GDM1 (cell line): ENCODE measurements around the gene FGF19.

Experiments
- DNase-seq: peaks from one replicate; lab custom pipeline; 2025; lab: John Stamatoyannopoulos, UW

FGF19 gene

GRCh38 chr11:69716891-69717747, 13.3 kb upstream of the FGF19 start:
- DNase-seq, result no peak

GRCh38 chr11:69716099-69716498, 12.3 kb upstream of the FGF19 start:
- no peak for DNase-seq

- DNase-seq, result no peak
Measured at GRCh38 chr11:69715446-69715845, 11.6 kb upstream of the FGF19 start.

- DNase-seq, result peak; percentile 53
Measured at GRCh38 chr11:69711822-69712801, 8.3 kb upstream of the FGF19 start.

- no peak for DNase-seq
Measured at GRCh38 chr11:69708736-69709401, 5.0 kb upstream of the FGF19 start.

- no peak for DNase-seq
Measured at GRCh38 chr11:69707176-69707575, 3.4 kb upstream of the FGF19 start.

- no peak for DNase-seq
Measured at GRCh38 chr11:69705901-69706787, 2.3 kb upstream of the FGF19 start.

GRCh38 chr11:69705351-69705811, 1.6 kb upstream of the FGF19 start:
- no peak for DNase-seq

GRCh38 chr11:69704508-69705253, 859 bp upstream of the FGF19 start:
- DNase-seq, result no peak

- DNase-seq, result no peak
Measured at GRCh38 chr11:69703453-69703767, 412 bp downstream of the FGF19 start.

- no peak for DNase-seq
Measured at GRCh38 chr11:69702769-69703452, 911 bp downstream of the FGF19 start.

GRCh38 chr11:69702239-69702691, 1.6 kb downstream of the FGF19 start:
- DNase-seq, result no peak

GRCh38 chr11:69700278-69701140, 3.3 kb downstream of the FGF19 start:
- DNase-seq, result no peak

- DNase-seq, result no peak
Measured at GRCh38 chr11:69699213-69699612, 4.6 kb downstream of the FGF19 start.

GRCh38 chr11:69698362-69698761, 5.5 kb downstream of the FGF19 start:
- no peak for DNase-seq

GRCh38 chr11:69697861-69698260, 6.0 kb downstream of the FGF19 start:
- no peak for DNase-seq

- DNase-seq, result no peak
Measured at GRCh38 chr11:69697469-69697843, 6.4 kb downstream of the FGF19 start.

GRCh38 chr11:69696749-69697468, 6.9 kb downstream of the FGF19 start:
- DNase-seq, result no peak
